ENCODE results near the gene PRSS12. TPM values are rescaled to one million over a fixed set of nuclear protein-coding genes. Genes with fewer than 3 reads are reported as not detected.

Gene PRSS12
- total RNA-seq, 1 donor from 2014 or later = 15.0 TPM

Small RNAs within 50 kb of the gene (small RNA-seq; reads per million reads assigned to genes)
- not detected for gene SNORA24

Data from vagina (tissue), 1 donor.